K562 (cell line): ENCODE measurements around the gene ZKSCAN3. TPM values are rescaled to one million over a fixed set of nuclear protein-coding genes. Genes with fewer than 3 reads are reported as not detected.

Source experiments
- CCAR2 ChIP-seq: fragments of 200-400 bp; formaldehyde crosslinking; IDR thresholded peaks from 2 replicates; pipeline ENCODE4 v1.6.1; 2017; ENCODE audit warnings: mild to moderate bottlenecking, low read depth, low read length
- HCFC1 ChIP-seq: IDR thresholded peaks from 2 replicates; pipeline ENCODE4 v1.6.1; 2012; ENCODE audit warnings: low read depth, low read length, improper control_type of control experiment
- MCM3 ChIP-seq: fragments of 450-650 bp; IDR thresholded peaks from 2 replicates; pipeline ENCODE4 v1.6.1; 2016
- MIER1 ChIP-seq: fragments of 450-650 bp; IDR thresholded peaks from 2 replicates; pipeline ENCODE4 v1.6.1; 2016; ENCODE audit warnings: antibody characterized with exemption, mild to moderate bottlenecking, low read depth
- POLR2H ChIP-seq: IDR thresholded peaks from 2 replicates; pipeline ENCODE4 v1.6.1; 2016; ENCODE audit warnings: missing genetic modification characterization, low read depth, mild to moderate bottlenecking, control low read depth, missing compliant biosample characterization, moderate library complexity
- TCFL5 ChIP-seq: fragments of 250-450 bp; sonication (Bioruptor Pico); conservative IDR thresholded peaks from 2 replicates; pipeline ENCODE4 v1.6.1; 2021; ENCODE audit warnings: mild to moderate bottlenecking, moderate library complexity, matching md5 sums
- XRCC5 ChIP-seq: fragments of 200-400 bp; formaldehyde crosslinking; IDR thresholded peaks from 2 replicates; pipeline ENCODE4 v1.6.1; 2017; ENCODE audit warnings: low read depth, mild to moderate bottlenecking, low read length
- ZBTB17 ChIP-seq: fragments of 450-650 bp; formaldehyde crosslinking; IDR thresholded peaks from 2 replicates; pipeline ENCODE4 v1.4.0; 2020; ENCODE audit warnings: mild to moderate bottlenecking
- ZNF24 ChIP-seq: fragments of 450-650 bp; IDR thresholded peaks from 2 replicates; pipeline ENCODE4 v1.6.1; 2016
- ZNF253 ChIP-seq: fragments of 250-450 bp; sonication (Bioruptor Pico); conservative IDR thresholded peaks from 2 replicates; pipeline ENCODE4 v1.6.1; 2021; ENCODE audit warnings: mild to moderate bottlenecking
- ZNF324 ChIP-seq: fragments of 250-450 bp; sonication (Bioruptor Pico); IDR thresholded peaks from 2 replicates; pipeline ENCODE4 v1.4.0; 2020; ENCODE audit warnings: mild to moderate bottlenecking
- ZZZ3 ChIP-seq: fragments of 450-650 bp; IDR thresholded peaks from 2 replicates; pipeline ENCODE4 v1.6.1; 2016; ENCODE audit warnings: antibody characterized with exemption, mild to moderate bottlenecking, moderate library complexity
- polyA plus RNA-seq, 8 experiments: library from polyadenylated mRNA; depleted of rRNA in 4 of 8; stranded (reverse) in 5 of 8; unstranded in 3 of 8; fragments of >200 nt; fragmentation: Nextera tagmentation in 2 of 8; fragmentation: Illumina TruSeq in 1 of 8; extraction: Ambion mirVana in 2 of 8; extraction: Trizol in 1 of 8; gene quantifications; 2 replicates each; pipeline versions ENCODE4 v1.2.1 to v1.2.3, GENCODE V29; 2011 to 2014; ENCODE audit warnings: inconsistent platforms in 1 of 8, missing spikeins in 1 of 8
- total RNA-seq, 7 experiments: library from RNA; depleted of rRNA in 6 of 7; stranded (reverse); fragments of >200 nt in 6 of 7; fragmentation: Illumina TruSeq in 2 of 7; extraction: Trizol in 2 of 7; gene quantifications; 2 replicates each; pipeline versions ENCODE4 v1.2.1 to v1.2.3, GENCODE V29; 2011 to 2021; ENCODE audit warnings: low replicate concordance in 1 of 7
- TF ChIP-seq, protein P1 (sequence below): sonication (generic); formaldehyde crosslinking; IDR thresholded peaks from 2 replicates; pipeline ENCODE4 v1.8.0; 2022; ENCODE audit warnings: mild to moderate bottlenecking, missing genetic modification reagents
- TF ChIP-seq, protein P2 (sequence below): fragments of 250-450 bp; sonication (Bioruptor Pico); IDR thresholded peaks from 2 replicates; pipeline ENCODE4 v1.5.0; 2021; ENCODE audit warnings: mild to moderate bottlenecking, borderline replicate concordance
- TF ChIP-seq, protein P3 (sequence below): fragments of 250-450 bp; sonication (Bioruptor Pico); IDR thresholded peaks from 2 replicates; pipeline ENCODE4 v1.8.0; 2022; ENCODE audit warnings: moderate library complexity, mild to moderate bottlenecking, inconsistent platforms
- TF ChIP-seq, protein P4 (sequence below): fragments of 450-650 bp; formaldehyde crosslinking; conservative IDR thresholded peaks from 2 replicates; pipeline ENCODE4 v1.4.0; 2022; ENCODE audit warnings: mild to moderate bottlenecking, missing genetic modification characterization
- TF ChIP-seq, protein P5 (sequence below): fragments of 450-650 bp; IDR thresholded peaks from 2 replicates; pipeline ENCODE4 v1.6.1; 2016; ENCODE audit warnings: mild to moderate bottlenecking

Gene ZKSCAN3
- total and polyA plus RNA-seq, 9 of the 15 experiments (the other 6 are each of a cell fraction or from before 2014, with no cell fraction given): 3.0 to 12.4 (median 10.2) TPM

DNA sequence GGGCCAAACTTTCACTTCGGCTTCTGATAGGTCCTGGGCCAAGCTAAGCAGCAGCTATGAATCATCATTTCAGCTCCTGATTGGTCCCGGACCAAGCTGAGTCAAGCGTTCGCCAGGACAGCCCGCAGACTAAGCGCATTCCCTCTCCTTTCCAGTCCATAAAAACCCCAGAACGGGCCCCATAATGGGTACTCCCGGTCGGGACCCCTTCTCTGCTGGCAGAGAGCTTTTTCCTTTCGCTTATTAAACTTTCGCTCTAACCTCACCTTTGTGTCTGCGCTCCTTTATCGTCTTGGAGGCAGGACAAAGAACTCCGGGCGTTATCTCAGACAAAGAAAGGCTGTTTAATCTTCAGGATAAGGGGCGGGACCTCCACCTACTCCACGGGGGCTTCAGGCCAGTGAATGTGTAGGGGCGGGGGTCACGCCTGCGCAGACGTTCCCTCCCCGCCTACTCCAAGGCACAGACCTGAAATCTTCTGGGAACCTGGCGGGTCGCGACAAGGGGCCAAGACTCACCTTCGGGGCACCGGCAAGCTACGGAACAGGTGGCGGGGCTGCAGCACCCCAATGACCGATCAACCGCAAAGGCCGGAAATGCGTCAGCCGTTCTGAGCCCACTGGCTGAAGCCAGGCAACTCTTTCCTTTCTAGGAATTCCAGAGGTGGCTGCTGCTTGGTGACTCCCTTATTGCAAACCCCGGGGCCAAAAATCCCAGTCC, 14.0 kb upstream of the ZKSCAN3 start, which contains the start of gene ZSCAN31 (continued):
- TF ChIP-seq, protein P1, sequence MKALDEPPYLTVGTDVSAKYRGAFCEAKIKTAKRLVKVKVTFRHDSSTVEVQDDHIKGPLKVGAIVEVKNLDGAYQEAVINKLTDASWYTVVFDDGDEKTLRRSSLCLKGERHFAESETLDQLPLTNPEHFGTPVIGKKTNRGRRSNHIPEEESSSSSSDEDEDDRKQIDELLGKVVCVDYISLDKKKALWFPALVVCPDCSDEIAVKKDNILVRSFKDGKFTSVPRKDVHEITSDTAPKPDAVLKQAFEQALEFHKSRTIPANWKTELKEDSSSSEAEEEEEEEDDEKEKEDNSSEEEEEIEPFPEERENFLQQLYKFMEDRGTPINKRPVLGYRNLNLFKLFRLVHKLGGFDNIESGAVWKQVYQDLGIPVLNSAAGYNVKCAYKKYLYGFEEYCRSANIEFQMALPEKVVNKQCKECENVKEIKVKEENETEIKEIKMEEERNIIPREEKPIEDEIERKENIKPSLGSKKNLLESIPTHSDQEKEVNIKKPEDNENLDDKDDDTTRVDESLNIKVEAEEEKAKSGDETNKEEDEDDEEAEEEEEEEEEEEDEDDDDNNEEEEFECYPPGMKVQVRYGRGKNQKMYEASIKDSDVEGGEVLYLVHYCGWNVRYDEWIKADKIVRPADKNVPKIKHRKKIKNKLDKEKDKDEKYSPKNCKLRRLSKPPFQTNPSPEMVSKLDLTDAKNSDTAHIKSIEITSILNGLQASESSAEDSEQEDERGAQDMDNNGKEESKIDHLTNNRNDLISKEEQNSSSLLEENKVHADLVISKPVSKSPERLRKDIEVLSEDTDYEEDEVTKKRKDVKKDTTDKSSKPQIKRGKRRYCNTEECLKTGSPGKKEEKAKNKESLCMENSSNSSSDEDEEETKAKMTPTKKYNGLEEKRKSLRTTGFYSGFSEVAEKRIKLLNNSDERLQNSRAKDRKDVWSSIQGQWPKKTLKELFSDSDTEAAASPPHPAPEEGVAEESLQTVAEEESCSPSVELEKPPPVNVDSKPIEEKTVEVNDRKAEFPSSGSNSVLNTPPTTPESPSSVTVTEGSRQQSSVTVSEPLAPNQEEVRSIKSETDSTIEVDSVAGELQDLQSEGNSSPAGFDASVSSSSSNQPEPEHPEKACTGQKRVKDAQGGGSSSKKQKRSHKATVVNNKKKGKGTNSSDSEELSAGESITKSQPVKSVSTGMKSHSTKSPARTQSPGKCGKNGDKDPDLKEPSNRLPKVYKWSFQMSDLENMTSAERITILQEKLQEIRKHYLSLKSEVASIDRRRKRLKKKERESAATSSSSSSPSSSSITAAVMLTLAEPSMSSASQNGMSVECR (CRISPR knock-in tag): peak; percentile 78; the same call in 1 of the 2 replicates
- TF ChIP-seq CCAR2: no peak
- TF ChIP-seq MIER1: no peak
- TF ChIP-seq, protein P2, sequence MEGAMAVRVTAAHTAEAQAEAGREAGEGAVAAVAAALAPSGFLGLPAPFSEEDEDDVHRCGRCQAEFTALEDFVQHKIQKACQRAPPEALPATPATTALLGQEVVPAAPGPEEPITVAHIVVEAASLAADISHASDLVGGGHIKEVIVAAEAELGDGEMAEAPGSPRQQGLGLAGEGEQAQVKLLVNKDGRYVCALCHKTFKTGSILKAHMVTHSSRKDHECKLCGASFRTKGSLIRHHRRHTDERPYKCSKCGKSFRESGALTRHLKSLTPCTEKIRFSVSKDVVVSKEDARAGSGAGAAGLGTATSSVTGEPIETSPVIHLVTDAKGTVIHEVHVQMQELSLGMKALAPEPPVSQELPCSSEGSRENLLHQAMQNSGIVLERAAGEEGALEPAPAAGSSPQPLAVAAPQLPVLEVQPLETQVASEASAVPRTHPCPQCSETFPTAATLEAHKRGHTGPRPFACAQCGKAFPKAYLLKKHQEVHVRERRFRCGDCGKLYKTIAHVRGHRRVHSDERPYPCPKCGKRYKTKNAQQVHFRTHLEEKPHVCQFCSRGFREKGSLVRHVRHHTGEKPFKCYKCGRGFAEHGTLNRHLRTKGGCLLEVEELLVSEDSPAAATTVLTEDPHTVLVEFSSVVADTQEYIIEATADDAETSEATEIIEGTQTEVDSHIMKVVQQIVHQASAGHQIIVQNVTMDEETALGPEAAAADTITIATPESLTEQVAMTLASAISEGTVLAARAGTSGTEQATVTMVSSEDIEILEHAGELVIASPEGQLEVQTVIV (CRISPR knock-in tag): no peak
- TF ChIP-seq, protein P3, sequence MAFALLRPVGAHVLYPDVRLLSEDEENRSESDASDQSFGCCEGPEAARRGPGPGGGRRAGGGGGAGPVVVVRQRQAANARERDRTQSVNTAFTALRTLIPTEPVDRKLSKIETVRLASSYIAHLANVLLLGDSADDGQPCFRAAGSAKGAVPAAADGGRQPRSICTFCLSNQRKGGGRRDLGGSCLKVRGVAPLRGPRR (CRISPR knock-in tag): no peak
- TF ChIP-seq ZNF253: 0 out of 2 replicates have a peak, but pooled peaks have one; percentile 4
- peak; percentile 19; the same call in 1 of the 2 replicates for TF ChIP-seq HCFC1
- TF ChIP-seq TCFL5: no peak
- TF ChIP-seq ZNF24: no peak
- no peak for TF ChIP-seq XRCC5
- no peak for TF ChIP-seq ZZZ3
- TF ChIP-seq, protein P4, sequence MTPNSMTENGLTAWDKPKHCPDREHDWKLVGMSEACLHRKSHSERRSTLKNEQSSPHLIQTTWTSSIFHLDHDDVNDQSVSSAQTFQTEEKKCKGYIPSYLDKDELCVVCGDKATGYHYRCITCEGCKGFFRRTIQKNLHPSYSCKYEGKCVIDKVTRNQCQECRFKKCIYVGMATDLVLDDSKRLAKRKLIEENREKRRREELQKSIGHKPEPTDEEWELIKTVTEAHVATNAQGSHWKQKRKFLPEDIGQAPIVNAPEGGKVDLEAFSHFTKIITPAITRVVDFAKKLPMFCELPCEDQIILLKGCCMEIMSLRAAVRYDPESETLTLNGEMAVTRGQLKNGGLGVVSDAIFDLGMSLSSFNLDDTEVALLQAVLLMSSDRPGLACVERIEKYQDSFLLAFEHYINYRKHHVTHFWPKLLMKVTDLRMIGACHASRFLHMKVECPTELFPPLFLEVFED (CRISPR knock-in tag): peak; percentile 83
- TF ChIP-seq ZBTB17 (CRISPR knock-in tag): peak; percentile 87
- no peak for TF ChIP-seq MCM3
- TF ChIP-seq ZNF324 (CRISPR knock-in tag): no peak
- peak; percentile 98 for TF ChIP-seq POLR2H (tag)
- TF ChIP-seq, protein P5, sequence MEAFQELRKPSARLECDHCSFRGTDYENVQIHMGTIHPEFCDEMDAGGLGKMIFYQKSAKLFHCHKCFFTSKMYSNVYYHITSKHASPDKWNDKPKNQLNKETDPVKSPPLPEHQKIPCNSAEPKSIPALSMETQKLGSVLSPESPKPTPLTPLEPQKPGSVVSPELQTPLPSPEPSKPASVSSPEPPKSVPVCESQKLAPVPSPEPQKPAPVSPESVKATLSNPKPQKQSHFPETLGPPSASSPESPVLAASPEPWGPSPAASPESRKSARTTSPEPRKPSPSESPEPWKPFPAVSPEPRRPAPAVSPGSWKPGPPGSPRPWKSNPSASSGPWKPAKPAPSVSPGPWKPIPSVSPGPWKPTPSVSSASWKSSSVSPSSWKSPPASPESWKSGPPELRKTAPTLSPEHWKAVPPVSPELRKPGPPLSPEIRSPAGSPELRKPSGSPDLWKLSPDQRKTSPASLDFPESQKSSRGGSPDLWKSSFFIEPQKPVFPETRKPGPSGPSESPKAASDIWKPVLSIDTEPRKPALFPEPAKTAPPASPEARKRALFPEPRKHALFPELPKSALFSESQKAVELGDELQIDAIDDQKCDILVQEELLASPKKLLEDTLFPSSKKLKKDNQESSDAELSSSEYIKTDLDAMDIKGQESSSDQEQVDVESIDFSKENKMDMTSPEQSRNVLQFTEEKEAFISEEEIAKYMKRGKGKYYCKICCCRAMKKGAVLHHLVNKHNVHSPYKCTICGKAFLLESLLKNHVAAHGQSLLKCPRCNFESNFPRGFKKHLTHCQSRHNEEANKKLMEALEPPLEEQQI: 0 out of 2 replicates have a peak, but pooled peaks have one; percentile 10
